Measurements from ENCODE around the gene METTL8.

GRCh38 chr2:171412571-171413175 lies 21.1 kb downstream of the METTL8 start:
- TF ChIP-seq YY1 (IDR thresholded peaks at IDR 0.05; ENCODE audit: insufficient read depth, insufficient read length) (no peak), SUZ12 (IDR thresholded peaks at IDR 0.05; ENCODE audit: extremely low read depth, insufficient read depth, insufficient read length) (no peak)

Data from NT2/D1 (cell line).